A549 (cell line): ENCODE results near the gene EIF4G3.

ENCODE experiments used
- BHLHE40 ChIP-seq: IDR thresholded peaks from 2 replicates; pipeline ENCODE4 v1.6.1; 2012; ENCODE audit warnings: low read depth, low read length, inconsistent platforms
- GATA3 ChIP-seq: IDR thresholded peaks from 2 replicates; pipeline ENCODE4 v1.6.1; 2012; ENCODE audit warnings: borderline replicate concordance
- HEYL ChIP-seq: fragments of 250-450 bp; sonication (Bioruptor Pico); IDR thresholded peaks from 2 replicates; pipeline ENCODE4 v1.8.0; 2021; ENCODE audit warnings: mild to moderate bottlenecking, moderate library complexity
- MYC ChIP-seq: IDR thresholded peaks from 2 replicates; pipeline ENCODE4 v1.6.1; 2012; ENCODE audit warnings: mild to moderate bottlenecking, inconsistent platforms, low read length, improper control_type of control experiment, borderline replicate concordance
- PHF8 ChIP-seq: fragments of 200-600 bp; sonication (generic); IDR thresholded peaks from 2 replicates; pipeline ENCODE4 v1.6.1; 2016; ENCODE audit warnings: low read depth, mild to moderate bottlenecking, antibody characterized with exemption, moderate library complexity, borderline replicate concordance
- POLR2A ChIP-seq: IDR thresholded peaks from 2 replicates; pipeline ENCODE4 v1.6.1; 2012; ENCODE audit warnings: mild to moderate bottlenecking, low read length
- RARB ChIP-seq: fragments of 250-450 bp; sonication (Bioruptor Pico); IDR thresholded peaks from 2 replicates; pipeline ENCODE4 v1.8.0; 2021; ENCODE audit warnings: mild to moderate bottlenecking, moderate library complexity
- RCOR1 ChIP-seq: fragments of 150-350 bp; IDR thresholded peaks from 2 replicates; pipeline ENCODE4 v1.6.1; 2014; ENCODE audit warnings: antibody characterized with exemption, low read length, low read depth
- ZFP36 ChIP-seq: fragments of 450-650 bp; IDR thresholded peaks from 2 replicates; pipeline ENCODE4 v1.6.1; 2014; ENCODE audit warnings: borderline replicate concordance; ENCODE audit not compliant: partially characterized antibody
- TF ChIP-seq, protein P1 (sequence below): IDR thresholded peaks from 2 replicates; pipeline ENCODE4 v1.6.1; 2012
- TF ChIP-seq, protein P2 (sequence below): fragments of >200 bp; sonication (Bioruptor Twin); formaldehyde crosslinking; IDR thresholded peaks from 3 replicates; pipeline ENCODE4 v1.5.1; 2016
- TF ChIP-seq, protein P3 (sequence below): fragments of 450-650 bp; IDR thresholded peaks from 2 replicates; pipeline ENCODE4 v1.6.1; 2014; ENCODE audit warnings: antibody characterized with exemption

DNA sequence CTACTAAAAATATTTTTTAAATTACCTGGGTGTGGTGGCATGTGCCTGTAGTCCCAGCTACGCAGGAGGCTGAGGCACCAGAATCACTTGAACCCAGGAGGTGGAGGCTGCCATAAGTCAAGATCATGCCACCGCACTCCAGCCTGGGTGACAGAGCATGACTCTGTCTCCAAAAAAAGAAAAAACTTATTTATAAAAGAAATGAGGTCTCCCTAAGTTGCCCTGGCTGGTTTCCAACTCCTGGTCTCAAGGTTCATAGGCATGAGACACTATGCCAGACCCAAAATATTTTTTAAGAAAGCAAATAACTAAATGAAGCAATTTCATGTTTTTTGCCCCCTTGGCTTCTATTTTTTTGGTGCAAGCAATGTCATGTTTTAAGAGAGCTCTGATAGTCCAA, 32.9 kb downstream of the EIF4G3 start:
- TF ChIP-seq, protein P1, sequence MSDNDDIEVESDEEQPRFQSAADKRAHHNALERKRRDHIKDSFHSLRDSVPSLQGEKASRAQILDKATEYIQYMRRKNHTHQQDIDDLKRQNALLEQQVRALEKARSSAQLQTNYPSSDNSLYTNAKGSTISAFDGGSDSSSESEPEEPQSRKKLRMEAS, result no peak
- TF ChIP-seq, protein P2, sequence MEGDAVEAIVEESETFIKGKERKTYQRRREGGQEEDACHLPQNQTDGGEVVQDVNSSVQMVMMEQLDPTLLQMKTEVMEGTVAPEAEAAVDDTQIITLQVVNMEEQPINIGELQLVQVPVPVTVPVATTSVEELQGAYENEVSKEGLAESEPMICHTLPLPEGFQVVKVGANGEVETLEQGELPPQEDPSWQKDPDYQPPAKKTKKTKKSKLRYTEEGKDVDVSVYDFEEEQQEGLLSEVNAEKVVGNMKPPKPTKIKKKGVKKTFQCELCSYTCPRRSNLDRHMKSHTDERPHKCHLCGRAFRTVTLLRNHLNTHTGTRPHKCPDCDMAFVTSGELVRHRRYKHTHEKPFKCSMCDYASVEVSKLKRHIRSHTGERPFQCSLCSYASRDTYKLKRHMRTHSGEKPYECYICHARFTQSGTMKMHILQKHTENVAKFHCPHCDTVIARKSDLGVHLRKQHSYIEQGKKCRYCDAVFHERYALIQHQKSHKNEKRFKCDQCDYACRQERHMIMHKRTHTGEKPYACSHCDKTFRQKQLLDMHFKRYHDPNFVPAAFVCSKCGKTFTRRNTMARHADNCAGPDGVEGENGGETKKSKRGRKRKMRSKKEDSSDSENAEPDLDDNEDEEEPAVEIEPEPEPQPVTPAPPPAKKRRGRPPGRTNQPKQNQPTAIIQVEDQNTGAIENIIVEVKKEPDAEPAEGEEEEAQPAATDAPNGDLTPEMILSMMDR, result no peak
- TF ChIP-seq POLR2A (no peak), GATA3 (no peak), MYC (no peak), HEYL (no peak), RCOR1 (no peak), BHLHE40 (no peak), PHF8 (no peak), RARB (CRISPR knock-in tag) (no peak), ZFP36 (no peak)
- TF ChIP-seq, protein P3, sequence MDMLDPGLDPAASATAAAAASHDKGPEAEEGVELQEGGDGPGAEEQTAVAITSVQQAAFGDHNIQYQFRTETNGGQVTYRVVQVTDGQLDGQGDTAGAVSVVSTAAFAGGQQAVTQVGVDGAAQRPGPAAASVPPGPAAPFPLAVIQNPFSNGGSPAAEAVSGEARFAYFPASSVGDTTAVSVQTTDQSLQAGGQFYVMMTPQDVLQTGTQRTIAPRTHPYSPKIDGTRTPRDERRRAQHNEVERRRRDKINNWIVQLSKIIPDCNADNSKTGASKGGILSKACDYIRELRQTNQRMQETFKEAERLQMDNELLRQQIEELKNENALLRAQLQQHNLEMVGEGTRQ, result no peak
